ENCODE measurements around the gene ISCU. TPM values are rescaled to one million over a fixed set of nuclear protein-coding genes. Genes with fewer than 3 reads are reported as not detected.
"Not testable (repeated sequence)": the region's sequence is repeated elsewhere in the genome, so short reads cannot be mapped to it uniquely, and the experiment has no call there.

ISCU gene
- total RNA-seq, 1 experiment from 2014 or later: 163 TPM

- in situ Hi-C loops (cut with HindIII; ENCODE audit: low pct_unique_long_range_greater_than_20kb, low sequenced_read_pairs): no loop called here
- DNase-seq (ENCODE audit: low read depth, low spot score): no peak
These were observed 44.1 kb downstream of the ISCU start for GRCh38 chr12:108606492-108606891.

GRCh38 chr12:108607981-108608600 lies 45.7 kb downstream of the ISCU start:
- in situ Hi-C loops (cut with HindIII; ENCODE audit: low pct_unique_long_range_greater_than_20kb, low sequenced_read_pairs): no loop called here
- DNase-seq (ENCODE audit: low read depth, low spot score): no peak

DNA sequence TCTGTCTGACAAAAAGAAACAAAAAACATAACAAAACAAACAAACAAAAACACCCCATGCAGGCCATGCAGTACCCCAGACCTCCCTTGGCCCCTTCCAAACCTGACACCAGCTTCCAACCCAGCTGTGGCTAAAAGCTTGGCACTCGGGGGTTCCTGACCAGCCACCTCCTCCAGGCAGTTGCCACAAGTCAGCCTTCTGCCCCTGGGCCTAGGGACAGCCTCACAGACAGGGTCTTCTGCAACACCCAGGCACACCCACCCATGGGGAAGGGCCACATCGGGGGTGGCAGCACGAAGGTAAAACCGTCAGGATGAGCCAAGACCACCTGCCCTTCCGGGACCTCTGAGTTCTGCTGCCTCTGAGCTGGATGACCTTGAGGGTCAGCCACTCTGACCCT lies 46.2 kb downstream of the ISCU start:
- in situ Hi-C loops (cut with HindIII; ENCODE audit: low pct_unique_long_range_greater_than_20kb, low sequenced_read_pairs): no loop called here
- DNase-seq (ENCODE audit: low read depth, low spot score): no peak

GRCh38 chr12:108609537-108610335 lies 47.3 kb downstream of the ISCU start:
- in situ Hi-C loops (cut with HindIII; ENCODE audit: low pct_unique_long_range_greater_than_20kb, low sequenced_read_pairs): no loop called here
- DNase-seq (ENCODE audit: low read depth, low spot score): no peak

DNA sequence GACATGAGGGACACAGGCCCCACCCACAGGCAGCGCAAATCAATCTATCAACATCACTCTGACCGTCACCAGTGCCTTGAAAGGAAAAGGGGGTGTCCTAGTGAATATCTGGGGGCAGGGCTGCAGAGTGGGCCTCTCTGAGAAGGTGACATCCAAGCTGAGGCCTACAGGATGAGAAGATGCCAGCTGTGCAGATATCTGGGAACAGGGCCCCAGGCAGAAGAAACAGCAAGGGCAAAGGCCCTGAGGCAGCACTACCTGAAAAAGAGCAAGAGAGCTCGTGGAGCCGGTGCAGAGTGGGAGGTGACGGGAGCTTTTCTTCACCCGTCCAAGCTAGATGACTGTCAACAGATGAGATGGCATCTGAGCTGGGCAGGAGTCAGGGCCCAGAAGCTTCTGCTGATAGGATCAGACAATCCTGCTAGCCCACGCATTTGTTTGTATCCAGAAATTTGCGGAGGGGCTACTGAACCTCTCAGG lies 48.0 kb downstream of the ISCU start:
- DNase-seq (ENCODE audit: low read depth, low spot score): no peak
- in situ Hi-C loops (cut with HindIII; ENCODE audit: low pct_unique_long_range_greater_than_20kb, low sequenced_read_pairs): no loop called here

- no peak for DNase-seq (ENCODE audit: low read depth, low spot score)
- in situ Hi-C loops (cut with HindIII; ENCODE audit: low pct_unique_long_range_greater_than_20kb, low sequenced_read_pairs): no loop called here
These were observed 48.6 kb downstream of the ISCU start for GRCh38 chr12:108610856-108611605.

DNA sequence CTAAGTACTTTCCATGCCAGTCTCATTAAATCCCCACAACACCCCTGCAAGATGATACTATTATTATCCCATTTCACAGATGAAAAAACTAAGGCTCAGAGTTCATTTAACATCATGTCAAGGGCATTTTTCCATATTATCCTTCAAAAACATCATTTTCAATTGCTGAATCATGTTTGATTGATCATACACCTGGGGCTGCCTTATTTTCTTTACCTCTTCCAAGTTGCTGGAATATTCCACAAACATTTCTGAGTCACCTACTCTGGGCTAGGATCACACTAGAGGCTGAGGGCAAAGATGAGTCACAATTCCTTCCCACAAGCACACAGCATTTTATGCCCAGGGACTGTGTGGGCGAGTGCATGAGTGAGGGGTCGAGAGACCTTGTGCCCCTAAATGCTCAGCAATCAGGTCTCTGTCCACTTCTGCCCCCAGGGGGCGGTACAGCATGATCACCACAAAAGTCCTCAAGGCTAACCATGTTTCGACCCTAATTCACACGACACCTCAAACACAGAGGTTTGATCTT lies 49.6 kb downstream of the ISCU start:
- DNase-seq (ENCODE audit: low read depth, low spot score): peak; percentile 65

DNA sequence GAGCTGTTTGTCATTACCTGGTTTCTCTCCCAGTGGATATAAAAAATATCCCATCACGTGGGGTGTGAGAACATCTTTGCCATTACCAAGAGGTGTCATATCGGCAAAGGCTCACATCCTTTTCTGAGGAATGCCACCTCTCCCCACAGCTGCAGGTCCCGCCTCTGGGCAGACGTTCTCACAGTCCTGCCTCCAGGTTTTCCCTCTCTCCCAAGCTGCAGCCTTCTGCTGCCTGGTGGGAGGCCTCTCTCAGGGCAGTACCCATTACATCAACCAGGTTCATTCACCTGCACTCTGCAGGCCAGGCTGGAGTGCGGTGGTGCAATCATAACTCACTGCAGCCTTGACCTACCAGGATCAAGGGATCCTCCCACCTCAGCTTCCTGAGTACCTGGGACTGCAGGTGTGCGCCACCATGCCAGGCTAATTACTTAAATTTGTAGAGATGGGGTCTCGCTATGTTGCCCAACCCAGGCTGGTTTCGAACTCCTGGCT lies 50.4 kb downstream of the ISCU start:
- in situ Hi-C loops (cut with HindIII; ENCODE audit: low pct_unique_long_range_greater_than_20kb, low sequenced_read_pairs): no loop called here
- DNase-seq (ENCODE audit: low read depth, low spot score): no peak

More for the DNA sequence above, 49.6 kb downstream of the ISCU start:
- in situ Hi-C loops (cut with HindIII; ENCODE audit: low pct_unique_long_range_greater_than_20kb, low sequenced_read_pairs): no loop called here

DNA sequence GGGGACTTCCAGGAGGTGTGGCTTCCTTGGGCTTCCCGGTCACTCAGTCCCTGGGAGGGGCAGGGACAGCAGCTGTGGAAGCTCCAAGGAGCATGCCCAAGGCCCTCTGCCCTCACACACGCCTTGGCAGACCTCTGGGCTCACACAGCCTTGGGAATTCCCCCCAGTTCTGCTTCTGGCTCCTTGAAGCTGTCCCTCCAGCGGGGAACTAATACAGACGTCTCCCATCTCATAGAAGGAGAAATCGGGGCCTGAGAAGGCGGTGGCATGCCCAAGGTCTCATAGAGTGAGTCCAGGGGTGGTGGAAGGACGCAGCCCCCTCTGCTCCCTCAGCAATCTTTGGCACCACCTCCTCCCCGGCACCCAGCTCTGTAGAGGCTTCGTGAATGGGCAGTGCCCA lies 51.2 kb downstream of the ISCU start:
- in situ Hi-C loops (cut with HindIII; ENCODE audit: low pct_unique_long_range_greater_than_20kb, low sequenced_read_pairs): no loop called here
- DNase-seq (ENCODE audit: low read depth, low spot score): no peak

GRCh38 chr12:108614041-108614440 lies 51.6 kb downstream of the ISCU start:
- in situ Hi-C loops (cut with HindIII; ENCODE audit: low pct_unique_long_range_greater_than_20kb, low sequenced_read_pairs): no loop called here
- DNase-seq (ENCODE audit: low read depth, low spot score): no peak

GRCh38 chr12:108614639-108615038 lies 52.2 kb downstream of the ISCU start:
- DNase-seq (ENCODE audit: low read depth, low spot score): no peak
- in situ Hi-C loops (cut with HindIII; ENCODE audit: low pct_unique_long_range_greater_than_20kb, low sequenced_read_pairs): no loop called here

DNA sequence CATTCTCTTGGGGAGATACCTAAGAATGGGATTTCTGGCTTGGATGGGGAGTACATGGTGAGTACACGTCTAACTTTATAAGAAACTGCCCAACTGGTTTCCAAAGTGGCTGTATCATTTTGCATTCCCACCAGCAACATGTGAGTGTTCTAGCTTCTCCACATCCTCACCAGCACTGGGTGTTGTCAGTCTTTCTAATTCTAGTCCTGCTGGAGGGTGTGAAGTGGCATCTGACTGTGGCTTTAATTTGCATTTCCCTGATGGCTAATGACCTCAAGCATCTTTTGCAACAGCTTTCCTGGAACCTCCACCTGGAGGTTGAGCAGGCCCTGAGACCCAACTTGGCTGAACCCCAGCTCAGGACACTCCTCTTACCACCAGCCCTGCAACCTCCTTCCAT lies 53.5 kb downstream of the ISCU start:
- DNase-seq (ENCODE audit: low read depth, low spot score): no peak
- in situ Hi-C loops (cut with HindIII; ENCODE audit: low pct_unique_long_range_greater_than_20kb, low sequenced_read_pairs): no loop called here

- in situ Hi-C loops (cut with HindIII; ENCODE audit: low pct_unique_long_range_greater_than_20kb, low sequenced_read_pairs): no loop called here
- no peak for DNase-seq (ENCODE audit: low read depth, low spot score)
These were observed 54.0 kb downstream of the ISCU start for GRCh38 chr12:108616359-108616758.

DNA sequence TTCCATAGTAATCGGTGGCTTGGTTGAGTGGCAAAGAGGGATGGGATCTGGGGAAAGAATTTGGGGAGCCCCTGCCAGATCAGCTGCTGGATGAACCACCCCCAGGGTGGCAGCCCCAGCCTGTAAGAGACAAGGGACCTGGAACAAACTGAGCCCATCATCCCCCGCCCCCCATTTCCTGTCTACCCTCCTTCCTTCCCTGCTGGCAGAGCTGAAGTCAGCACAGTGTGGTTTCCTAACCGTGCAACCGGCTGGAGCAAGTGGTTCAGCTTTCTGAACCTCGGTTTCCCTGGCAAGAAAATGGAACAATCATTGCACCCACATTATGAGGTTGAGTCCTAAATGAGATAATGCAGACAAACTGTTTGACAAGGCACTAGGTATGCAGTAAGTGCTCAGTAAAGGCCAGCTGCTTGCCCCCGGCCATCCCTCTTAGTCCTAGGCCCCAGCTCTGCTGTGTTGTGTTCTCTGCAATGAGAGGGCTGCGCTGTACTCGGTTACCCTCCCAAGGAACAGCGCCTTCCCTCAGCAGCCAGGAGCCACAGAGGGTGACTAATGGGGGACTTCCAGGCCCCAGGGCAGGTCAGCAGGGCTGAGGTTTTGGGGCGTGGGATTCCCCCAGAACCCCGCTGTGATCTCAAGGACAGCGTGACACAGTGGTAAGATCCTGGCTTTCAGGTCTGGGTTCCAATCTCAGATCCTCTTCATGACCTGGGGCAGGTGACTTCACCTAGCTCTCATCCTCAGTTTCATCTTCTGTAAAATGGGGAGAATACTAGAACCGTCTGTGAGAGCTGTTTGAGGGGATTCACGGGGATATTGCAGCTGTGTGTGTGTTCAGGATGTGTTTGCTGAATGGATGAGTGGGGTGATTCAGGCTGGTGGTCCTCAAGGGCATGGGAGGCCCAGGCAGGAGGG lies 54.8 kb downstream of the ISCU start:
- in situ Hi-C loops (cut with HindIII; ENCODE audit: low pct_unique_long_range_greater_than_20kb, low sequenced_read_pairs): no loop called here
- DNase-seq (ENCODE audit: low read depth, low spot score): no peak

- DNase-seq (ENCODE audit: low read depth, low spot score): peak; percentile 78
- in situ Hi-C loops (cut with HindIII; ENCODE audit: low pct_unique_long_range_greater_than_20kb, low sequenced_read_pairs): no loop called here
These were observed 55.9 kb downstream of the ISCU start for GRCh38 chr12:108618079-108618952.

GRCh38 chr12:108618953-108619274 lies 56.5 kb downstream of the ISCU start:
- in situ Hi-C loops (cut with HindIII; ENCODE audit: low pct_unique_long_range_greater_than_20kb, low sequenced_read_pairs); DNase-seq (ENCODE audit: low read depth, low spot score): not testable (repeated sequence)

Data from SK-MEL-5 (cell line).